GM18907 (cell line): ENCODE measurements around the gene EPS8.
"Not testable (repeated sequence)": the region's sequence is repeated elsewhere in the genome, so short reads cannot be mapped to it uniquely, and the experiment has no call there.

Experiments used
- ATAC-seq: cut with Tn5 transposase; IDR thresholded peaks from one replicate; pipeline ENCODE4 v1.9.1; 2021; ENCODE audit warnings: mild to moderate bottlenecking, moderate library complexity; ENCODE audit not compliant: unreplicated experiment

Gene EPS8

DNA sequence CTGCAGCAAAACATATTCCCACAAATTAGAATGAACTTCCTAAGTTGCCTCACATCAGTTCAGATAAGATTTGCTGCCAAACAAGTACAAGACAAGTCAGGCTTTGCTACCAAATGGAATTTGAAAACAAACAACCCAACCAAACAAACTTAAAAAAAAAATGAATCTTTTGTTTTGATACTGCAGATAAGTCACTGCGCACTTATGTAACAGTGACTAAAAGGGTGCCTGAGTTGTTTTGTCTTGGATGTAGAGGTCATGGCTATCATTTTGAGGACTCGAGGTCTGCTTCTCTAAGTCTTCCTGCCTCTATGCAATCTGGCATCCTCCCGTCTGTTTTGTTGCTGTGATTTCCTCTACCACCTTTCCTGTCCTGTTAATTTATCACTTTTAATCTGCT lies 11.1 kb upstream of the EPS8 start:
- no peak for ATAC-seq

DNA sequence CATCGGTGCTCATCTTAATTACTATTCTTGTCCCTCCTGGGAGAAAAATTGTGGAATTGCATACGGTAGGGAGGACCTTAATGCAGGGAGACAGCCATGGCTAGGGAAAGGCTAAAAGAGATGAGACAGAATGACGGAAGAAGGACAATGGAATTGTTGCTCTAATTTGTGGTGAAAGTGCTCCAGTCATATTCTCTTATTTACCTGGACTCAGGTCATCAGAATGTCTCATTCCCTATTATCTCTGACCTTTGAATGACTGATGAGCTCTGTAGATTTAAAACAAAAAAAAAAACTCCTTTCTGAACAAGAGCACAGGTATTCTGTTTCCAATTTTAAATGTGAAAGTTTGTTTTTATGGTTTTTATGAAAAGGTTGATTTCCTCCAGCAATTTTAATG lies 8.6 kb upstream of the EPS8 start:
- ATAC-seq = no peak

DNA sequence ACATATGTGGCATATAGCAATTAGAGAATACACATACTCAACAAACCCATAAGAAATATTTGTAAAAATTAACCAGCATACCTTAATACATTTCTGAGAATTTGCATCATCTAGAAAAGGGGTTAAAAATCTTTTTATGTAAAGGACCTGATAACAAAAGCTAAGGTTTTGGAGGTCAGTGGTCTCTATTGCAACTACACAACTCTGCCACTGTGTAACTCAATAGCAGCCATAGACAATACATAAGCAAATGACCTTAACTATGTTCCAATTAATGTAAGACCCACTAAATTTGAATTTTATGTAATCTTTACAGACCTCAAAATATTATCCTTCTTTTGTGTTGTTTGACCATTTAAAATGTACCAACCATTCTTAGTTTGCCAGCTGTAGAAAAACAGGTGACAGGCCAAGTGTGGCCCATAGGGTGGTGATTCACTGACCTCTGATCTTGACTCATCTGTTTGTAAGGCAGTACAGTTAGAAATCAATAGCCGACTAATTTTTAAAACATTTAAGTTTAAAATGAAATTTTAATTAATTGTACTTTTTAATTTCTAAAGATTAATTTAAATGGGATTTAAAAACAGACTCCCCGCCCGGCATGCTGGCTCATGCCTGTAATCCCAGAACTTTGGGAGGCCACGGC lies 7.4 kb upstream of the EPS8 start:
- no peak for ATAC-seq

DNA sequence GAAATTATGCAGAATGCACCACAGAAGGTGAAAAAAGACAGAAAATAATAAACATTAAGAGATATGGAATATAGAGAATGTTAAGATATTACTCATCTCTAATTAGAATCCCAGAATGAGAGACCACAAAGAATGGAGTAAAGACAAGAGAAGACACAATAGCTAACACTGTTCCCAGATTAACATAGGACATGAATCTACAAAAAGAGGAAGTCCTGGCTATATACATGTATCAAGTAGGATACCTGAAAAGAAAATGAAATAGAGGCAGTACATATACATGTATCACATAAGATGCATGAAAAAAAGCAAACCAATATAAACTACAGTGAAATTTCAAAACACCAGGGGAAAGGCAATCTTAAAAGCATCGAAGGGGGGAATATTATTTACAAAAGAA lies 5.6 kb upstream of the EPS8 start:
- no peak for ATAC-seq

DNA sequence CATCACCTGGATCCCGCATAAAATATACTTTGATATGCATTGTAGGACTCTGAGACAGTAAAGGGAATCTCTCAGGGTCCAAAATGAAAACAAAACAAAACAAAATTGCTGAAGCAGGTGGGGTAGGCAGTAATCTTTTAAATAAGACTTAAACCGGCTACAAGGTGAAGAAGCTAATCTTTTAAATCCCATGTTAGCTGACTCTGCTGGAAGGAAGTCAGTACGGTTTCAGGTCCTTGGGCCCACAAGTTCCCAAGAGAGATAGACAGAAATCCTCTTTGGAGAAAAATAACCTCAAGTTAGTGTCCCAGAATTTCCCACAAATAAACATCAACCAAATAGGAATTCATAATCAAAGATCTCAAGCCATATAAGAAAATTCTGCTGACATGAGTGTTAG lies 5.0 kb upstream of the EPS8 start:
- no peak for ATAC-seq

DNA sequence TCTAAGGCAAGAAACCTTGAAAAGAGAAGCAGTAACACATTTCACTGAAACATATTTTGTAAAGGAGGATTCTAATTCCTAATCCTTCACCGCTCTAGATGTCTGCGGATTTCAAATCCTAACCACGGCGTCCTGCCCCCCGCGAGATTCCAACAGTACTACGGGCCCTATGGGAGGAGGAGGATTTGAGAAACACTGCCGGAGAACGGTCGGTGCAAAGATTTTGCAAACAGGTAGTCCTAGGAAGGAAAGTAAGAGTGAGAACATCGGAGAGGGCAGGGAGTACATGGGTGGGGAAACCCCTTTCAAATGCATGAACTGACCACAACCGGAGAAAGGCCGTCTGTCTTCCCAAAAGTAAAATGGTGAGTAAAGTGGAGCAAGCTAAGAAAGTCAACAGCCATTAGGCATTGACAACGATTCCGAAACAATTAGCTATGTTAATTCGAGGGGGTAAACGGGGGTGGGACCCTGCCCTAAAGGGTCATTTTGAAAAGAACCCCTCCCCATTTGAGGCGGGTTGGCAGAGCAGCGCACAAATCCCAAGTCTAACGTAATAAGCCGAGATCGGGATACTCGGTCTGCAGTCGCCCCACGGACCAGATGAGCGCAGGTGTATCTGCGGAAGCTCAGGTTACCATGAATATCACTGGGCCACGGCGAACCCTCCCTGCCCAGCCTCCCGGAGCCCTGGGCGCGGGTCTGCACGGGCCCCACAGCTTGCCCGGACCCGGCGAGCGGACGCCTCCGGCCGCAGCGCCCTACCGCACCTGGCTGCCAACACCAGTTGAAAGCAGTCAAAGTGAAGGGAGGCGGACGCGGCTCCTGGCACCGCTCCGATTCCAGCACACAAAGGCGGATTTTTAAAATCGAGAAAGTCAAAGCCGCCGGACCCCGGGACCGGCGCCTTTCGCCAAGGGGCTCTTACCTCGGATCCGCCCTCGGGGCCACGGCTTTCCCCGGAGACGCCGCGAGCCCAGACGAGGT lies 662 bp downstream of the EPS8 start:
- ATAC-seq = peak; percentile 49

DNA sequence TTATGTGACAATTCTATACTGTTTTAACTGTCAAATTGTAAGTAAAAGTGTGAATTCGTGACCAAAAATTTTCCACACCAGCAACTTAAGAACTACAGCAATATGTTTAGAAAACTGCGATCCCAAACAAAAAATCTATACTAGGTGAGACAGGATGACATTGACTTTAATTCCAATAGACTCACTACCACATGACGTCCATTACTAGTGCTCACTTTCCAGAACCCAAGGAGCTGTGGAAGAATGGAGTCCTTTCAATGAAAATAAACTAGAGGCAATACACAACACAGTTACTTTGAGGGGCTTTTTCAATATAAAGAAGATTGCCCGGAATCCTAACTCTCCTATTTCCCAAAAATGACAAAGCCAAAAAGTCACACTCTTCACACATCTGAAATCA lies 1.4 kb downstream of the EPS8 start:
- ATAC-seq = no peak

DNA sequence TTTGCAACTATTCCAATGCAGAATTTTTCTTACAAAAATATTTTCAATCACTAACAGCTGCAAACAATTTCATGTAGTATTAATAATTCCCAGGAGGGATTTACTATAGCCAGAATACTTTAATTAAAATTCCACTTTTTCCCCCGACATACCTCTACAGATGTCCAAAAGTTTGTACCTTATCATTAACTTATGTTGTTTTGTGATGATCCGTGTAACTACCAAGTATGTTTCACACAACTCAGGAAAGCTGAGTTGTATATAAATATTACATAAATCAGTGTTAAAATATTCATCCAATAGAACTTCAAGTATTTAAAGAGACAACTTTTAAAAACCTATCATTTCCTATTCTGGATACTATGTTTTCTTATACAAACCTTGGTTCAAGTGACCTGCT lies 2.4 kb downstream of the EPS8 start:
- no peak for ATAC-seq

DNA sequence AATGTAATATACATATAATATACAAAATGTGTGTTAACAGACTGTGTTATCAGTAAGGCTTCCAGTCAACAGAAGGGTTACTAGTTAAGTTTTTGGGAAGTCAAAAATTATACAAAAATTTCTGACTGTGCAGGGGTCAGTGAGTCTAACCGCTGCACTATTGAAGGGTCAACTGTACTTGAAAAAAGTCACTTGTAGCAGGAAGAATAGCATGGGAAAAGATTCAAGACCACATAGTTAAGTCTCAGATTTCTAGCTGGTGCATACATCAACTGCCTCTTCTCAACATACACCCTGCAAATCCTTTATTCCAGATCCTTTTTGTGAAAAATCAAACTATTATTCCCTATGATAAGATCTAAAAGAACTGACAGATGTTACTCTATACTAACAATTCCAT lies 5.9 kb downstream of the EPS8 start:
- no peak for ATAC-seq

DNA sequence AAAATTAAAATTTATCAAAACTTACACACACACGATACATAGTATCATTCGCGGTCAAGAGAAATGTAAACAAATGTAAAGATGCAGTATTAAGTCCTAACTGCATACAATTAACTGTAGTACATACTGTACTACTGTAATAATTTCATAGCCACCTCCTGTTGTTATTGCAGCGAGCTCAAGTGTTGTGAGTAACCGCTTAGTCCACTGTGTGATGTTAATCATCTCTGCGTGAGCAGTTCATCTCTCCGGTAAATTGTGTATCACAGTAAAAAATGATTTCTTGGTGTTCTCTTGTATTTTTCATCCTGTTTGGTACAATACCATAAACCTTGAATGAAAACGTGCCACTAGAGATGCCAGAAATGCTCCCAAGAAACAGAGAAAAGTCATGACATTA lies 6.5 kb downstream of the EPS8 start:
- ATAC-seq = no peak

DNA sequence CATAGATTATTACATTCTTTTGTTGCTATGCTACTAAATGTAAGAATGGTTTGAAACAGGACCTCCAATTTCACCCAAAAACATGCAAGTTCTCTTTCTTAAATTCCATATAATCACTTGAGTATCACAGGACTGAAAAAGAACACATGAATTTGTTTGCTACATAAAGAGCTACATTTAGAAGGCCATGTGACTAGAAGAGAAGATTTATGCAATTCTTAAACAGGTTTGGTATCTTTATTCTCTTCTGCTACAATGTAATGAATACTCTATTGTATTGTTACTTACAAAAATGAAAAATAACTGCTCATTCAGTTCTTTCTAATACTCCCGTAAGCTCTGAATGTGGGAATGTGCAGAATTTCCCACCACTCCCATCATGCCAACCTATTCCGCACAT lies 9.3 kb downstream of the EPS8 start:
- no peak for ATAC-seq

DNA sequence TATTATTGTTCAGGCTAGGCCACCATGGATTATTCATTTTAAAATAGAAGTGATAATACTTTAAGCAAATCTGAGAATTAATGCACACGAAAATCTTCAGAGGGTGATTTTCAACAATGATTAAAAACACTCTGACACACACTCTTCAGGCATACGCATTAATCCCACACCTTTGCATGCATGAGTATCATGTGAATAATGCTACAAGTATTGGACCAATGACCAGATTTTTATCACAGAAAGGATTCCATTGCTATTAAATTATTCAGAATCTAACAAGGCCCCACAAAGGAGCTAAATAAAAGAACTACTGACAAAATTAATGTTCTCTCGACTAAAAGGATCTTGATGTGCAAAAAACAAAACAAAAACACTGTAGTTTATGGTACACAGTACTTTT lies 11.1 kb downstream of the EPS8 start:
- ATAC-seq = no peak

DNA sequence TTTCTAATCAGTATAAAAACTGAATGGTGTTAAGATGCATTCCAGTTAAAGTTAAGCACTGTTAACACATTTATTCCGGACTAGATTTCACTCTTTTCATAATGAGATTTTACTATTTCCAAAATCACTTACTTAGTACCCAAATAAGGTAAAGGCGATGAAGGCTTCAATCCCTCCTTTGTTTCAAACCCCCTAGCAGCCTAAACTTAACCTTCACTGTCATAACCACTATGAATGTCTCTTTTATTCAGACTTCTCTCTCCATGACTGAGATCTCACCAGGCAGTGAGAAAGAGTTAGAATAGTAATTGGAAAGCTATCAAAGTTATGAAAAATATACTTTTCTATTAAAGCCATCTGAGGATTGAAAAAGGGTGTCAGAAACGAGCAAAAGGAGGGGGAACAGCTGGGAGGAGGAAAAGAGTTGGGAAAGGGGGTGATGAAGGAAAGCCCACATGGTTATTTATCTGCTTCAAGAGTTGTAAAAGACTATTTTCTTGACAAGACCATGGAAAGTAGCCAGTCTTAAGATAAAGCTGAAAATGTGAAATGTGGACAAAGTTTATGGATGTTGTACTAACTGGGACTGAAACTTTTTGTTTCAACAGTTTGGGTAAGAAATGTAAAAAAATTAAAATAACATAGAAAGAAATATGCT lies 11.7 kb downstream of the EPS8 start:
- no peak for ATAC-seq

DNA sequence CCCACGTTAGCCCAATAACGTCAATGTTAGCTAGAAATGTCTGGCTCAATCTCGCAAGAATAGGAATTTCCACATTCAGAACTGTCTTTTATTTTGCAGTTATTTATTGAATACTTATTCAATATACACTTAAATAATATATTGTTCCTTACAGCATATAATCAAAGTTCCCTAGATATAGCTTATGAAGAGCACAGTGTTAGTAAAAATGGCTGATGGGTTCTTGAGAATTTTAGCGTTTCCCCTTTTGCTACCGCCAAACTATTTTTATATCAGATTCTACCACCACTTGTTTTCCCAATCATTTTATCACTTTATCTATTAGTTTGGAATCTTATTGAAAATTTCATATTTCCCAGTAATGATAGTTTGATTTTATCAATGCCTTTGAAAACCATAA lies 12.7 kb downstream of the EPS8 start:
- no peak for ATAC-seq

DNA sequence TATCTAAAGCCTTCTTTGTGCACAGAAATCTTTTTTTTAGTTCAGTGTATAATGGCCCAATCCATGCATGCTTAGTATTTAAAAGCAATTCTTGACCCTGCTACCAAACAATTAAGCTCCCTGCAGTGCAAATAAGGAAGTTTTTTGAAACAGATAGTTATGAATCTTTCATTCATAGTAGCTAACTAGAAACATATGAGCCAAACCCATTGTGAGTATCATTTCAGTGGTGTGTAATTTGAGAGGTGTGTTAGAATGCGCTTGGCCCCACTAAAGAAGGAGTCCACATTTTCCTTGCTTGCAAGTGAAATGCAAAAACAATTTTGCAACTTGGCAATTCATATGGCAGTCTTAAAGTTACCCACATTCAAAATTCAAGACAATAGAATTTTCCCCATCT lies 14.4 kb downstream of the EPS8 start:
- ATAC-seq = no peak

DNA sequence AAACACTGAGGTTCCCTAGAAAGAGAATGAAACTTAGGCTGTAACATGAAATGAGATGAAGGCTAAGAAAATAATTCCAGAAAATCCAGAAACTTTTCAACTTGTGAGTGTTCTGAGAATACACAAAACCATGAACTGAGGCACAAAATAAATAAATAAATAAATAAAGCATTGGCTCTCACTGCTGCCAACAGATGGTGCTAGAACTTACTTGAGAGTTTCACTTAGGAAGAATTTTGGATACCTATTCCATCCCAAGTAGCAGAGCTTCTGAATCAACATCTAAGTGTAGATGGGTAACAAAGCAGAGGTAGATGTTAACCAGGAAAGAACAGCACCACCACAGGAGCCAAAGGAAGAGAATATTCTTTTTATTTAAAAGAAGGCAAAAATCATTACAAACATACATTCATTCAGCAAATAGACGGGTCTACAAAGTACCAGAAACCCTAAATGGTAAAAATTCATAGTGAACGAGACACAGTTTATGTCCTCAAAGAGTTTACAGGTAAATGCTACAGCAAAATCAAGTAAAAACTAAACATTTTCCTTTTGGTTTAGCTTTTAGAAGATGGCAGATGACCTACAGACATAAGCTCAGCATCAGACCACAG lies 16.7 kb downstream of the EPS8 start:
- no peak for ATAC-seq

DNA sequence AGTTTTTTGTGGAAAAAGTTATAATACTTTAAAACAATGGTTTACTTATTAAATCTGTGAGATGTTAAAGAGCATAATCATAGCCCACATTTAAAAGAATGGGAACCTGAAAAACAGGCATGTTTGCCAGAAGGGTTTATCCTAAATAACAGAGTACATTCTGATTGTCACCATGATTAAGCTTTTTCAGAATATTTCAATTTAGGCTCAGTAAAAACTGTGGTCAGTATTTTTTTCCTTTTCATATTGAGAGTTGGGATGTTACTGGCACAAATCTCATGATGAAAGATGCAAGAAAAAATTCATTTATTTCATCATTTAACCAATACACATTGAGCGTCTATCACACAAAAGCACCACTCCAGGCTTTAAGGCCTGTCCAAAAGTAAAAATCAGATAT lies 18.6 kb downstream of the EPS8 start:
- ATAC-seq = no peak

DNA sequence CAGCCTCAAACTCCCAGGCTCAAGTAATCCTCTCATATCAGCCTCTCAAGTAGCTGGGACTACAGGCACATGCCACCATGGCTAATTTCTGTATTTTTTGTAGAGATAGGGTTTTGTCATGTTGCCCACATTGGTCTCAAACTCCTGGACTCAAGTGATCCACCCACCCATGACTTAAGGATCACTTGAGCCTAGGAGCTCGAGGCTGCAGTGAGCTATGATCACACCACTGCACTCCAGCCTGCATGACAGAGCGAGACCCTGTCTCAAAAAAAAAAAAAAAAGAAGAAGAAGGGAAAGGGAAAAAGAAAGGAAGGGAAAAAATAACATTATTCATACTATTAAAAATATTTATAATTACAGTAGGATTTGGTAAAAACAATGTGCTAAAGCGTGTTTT lies 19.2 kb downstream of the EPS8 start:
- no peak for ATAC-seq

DNA sequence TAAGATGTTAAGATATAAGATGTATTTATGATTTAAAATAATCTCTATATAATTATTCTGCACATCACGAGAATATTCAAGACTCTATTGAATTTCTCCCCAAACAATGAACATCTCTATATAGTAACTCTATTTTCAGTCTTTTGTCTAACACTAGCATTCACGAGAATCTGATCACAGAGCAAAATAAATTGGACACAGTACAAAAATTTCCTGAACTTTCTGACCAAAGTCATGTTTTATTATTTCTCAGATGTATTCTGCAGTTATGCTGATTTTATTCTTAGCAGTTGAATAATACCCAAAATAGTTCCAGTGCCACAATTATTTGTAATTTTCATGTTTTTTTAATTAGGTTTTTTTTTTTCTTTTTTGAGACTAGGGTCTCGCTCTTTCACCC lies 19.6 kb downstream of the EPS8 start:
- ATAC-seq = no peak

DNA sequence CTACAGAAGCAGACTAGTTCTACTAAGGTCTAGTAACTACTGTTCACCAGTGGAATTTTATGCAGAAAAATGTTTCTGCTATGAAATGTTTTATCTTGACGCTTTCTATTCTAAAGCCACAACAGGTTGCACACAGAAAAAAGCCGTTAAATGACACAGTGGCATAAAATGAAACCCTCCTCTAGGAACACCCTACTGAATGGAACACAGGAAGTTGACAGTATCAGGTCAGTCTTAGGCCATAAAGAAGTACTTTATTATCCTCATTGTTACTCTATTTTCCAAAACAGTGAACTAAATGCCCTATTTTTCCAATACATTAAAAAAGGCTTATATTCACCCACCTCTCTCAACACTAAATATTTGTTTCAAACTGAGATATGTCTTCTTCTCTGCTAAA lies 21.9 kb downstream of the EPS8 start:
- ATAC-seq = no peak

DNA sequence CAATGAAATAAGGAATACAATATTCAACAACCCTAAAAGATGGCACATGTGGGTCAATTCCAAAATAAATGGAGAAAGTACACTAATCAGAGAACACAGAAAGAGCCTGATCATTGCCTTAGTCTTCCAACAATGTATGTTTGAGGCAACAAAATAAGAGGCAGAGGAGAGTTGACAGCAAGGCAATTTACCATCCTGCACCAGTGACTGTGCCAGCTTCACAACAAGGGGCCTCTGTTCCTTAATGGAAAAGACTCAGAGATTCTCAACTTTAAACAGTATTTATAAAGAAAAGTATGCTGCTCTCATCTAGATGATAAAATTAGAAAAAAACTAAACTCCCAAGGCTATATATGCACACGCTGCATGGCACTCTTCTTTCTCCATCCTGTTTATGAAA lies 25.9 kb downstream of the EPS8 start:
- ATAC-seq = no peak

DNA sequence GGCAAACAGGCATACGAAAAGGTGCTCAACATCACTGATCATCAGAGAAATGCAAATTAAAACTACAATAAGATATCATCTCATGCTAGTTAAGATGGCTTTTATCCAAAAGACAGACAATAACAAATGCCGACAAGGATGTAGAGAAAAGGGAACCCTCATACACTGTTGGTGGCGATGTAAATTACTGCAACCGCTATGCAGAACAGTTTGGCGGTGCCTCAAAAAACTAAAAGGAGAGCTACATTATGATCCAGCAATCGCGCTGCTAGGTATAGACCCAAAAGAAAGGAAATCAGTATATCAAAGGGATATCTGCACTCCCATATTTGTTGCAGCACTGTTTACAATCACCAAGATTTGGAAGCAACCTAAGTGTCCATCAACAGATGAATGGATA lies 27.0 kb downstream of the EPS8 start:
- ATAC-seq = not testable (repeated sequence)
